Neuronal stem cell (in vitro differentiated cells): Measurements from ENCODE around the gene EHD1.

Experiments
- DNase-seq: peaks from one replicate; pipeline ENCODE4 v3.0.0-alpha.2; 2013; ENCODE audit warnings: low spot score
- H2AFZ ChIP-seq: one replicate; pipeline ENCODE4 v1.6.1; 2013; ENCODE audit warnings: mild to moderate bottlenecking, low read length, inconsistent platforms
- H2AK5ac ChIP-seq: 2 replicates; pipeline ENCODE4 v1.6.1; 2013; ENCODE audit warnings: low read depth, mild to moderate bottlenecking, inconsistent platforms, low read length, moderate library complexity, mixed read lengths
- H2BK120ac ChIP-seq: 2 replicates; pipeline ENCODE4 v1.6.1; 2013; ENCODE audit warnings: low read depth, mild to moderate bottlenecking, inconsistent platforms, low read length, moderate library complexity, mixed read lengths
- H2BK12ac ChIP-seq: one replicate; pipeline ENCODE4 v1.6.1; 2013; ENCODE audit warnings: low read length, inconsistent platforms
- H2BK15ac ChIP-seq: 2 replicates; pipeline ENCODE4 v1.6.1; 2013; ENCODE audit warnings: mild to moderate bottlenecking, low read length, inconsistent platforms, mixed read lengths
- H2BK5ac ChIP-seq: one replicate; pipeline ENCODE4 v1.6.1; 2013; ENCODE audit warnings: inconsistent platforms, mild to moderate bottlenecking, low read length, moderate library complexity
- H3K14ac ChIP-seq: one replicate; pipeline ENCODE4 v1.6.1; 2013; ENCODE audit warnings: low read length, inconsistent platforms
- H3K18ac ChIP-seq: 2 replicates; pipeline ENCODE4 v1.6.1; 2013; ENCODE audit warnings: low read length, inconsistent platforms
- H3K23ac ChIP-seq: 2 replicates; pipeline ENCODE4 v1.6.1; 2013; ENCODE audit warnings: low read depth, mild to moderate bottlenecking, mixed read lengths, low read length, inconsistent platforms; ENCODE audit not compliant: poor library complexity
- H3K27ac ChIP-seq: replicated peaks from 3 replicates; pipeline ENCODE4 v1.5.1; 2013; ENCODE audit warnings: low read length, inconsistent platforms
- H3K27me3 ChIP-seq, 3 experiments: 2 replicates each; pipeline ENCODE4 v1.6.1; 2013; ENCODE audit warnings: low read length in 3 of 3, mild to moderate bottlenecking in 2 of 3, inconsistent platforms in 1 of 3, low read depth in 1 of 3, mixed read lengths in 1 of 3, moderate library complexity in 1 of 3; ENCODE audit not compliant: control insufficient read depth in 3 of 3, insufficient read depth in 3 of 3
- H3K36me3 ChIP-seq, 2 donors: replicated peaks in 1 of 2; 2 replicates each; pipeline ENCODE4 v1.6.1; 2013; ENCODE audit warnings: low read length in 2 of 2; ENCODE audit not compliant: control insufficient read depth in 2 of 2, insufficient read depth in 2 of 2
- H3K4ac ChIP-seq: 2 replicates; pipeline ENCODE4 v1.6.1; 2013; ENCODE audit warnings: inconsistent platforms, mild to moderate bottlenecking, low read length, moderate library complexity
- H3K4me1 ChIP-seq, 2 donors: 1 replicate in 1 of 2; 2 replicates in 1 of 2; pipeline ENCODE4 v1.6.1; 2013; ENCODE audit warnings: low read length in 2 of 2, low read depth in 1 of 2; ENCODE audit not compliant: control insufficient read depth in 2 of 2, insufficient read depth in 1 of 2
- H3K4me2 ChIP-seq: one replicate; pipeline ENCODE4 v1.6.1; 2013; ENCODE audit warnings: mild to moderate bottlenecking, low read length, inconsistent platforms; ENCODE audit not compliant: insufficient read depth, poor library complexity, severe bottlenecking
- H3K4me3 ChIP-seq, 2 donors: 2 replicates each; pipeline ENCODE4 v1.5.1; 2013; ENCODE audit warnings: low read length in 2 of 2, mild to moderate bottlenecking in 2 of 2, inconsistent platforms in 1 of 2, moderate library complexity in 1 of 2
- H3K79me1 ChIP-seq: one replicate; pipeline ENCODE4 v1.6.1; 2013; ENCODE audit warnings: low read depth, mild to moderate bottlenecking, inconsistent platforms, low read length, moderate library complexity
- H3K9ac ChIP-seq: one replicate; pipeline ENCODE4 v1.6.1; 2013; ENCODE audit warnings: mild to moderate bottlenecking, low read depth, low read length, inconsistent platforms; ENCODE audit not compliant: poor library complexity
- H3K9me3 ChIP-seq, 2 donors: replicated peaks in 1 of 2; 2 replicates each; pipeline versions ENCODE3 to v1.6.1; 2013; ENCODE audit warnings: low read length in 2 of 2, mild to moderate bottlenecking in 2 of 2, inconsistent platforms in 1 of 2, low read depth in 1 of 2, mixed read lengths in 1 of 2, moderate library complexity in 1 of 2; ENCODE audit not compliant: control insufficient read depth in 2 of 2, insufficient read depth in 1 of 2
- H4K8ac ChIP-seq: one replicate; pipeline ENCODE4 v1.6.1; 2013; ENCODE audit warnings: low read depth, mild to moderate bottlenecking, inconsistent platforms, low read length, moderate library complexity
- H4K91ac ChIP-seq: one replicate; pipeline ENCODE4 v1.6.1; 2013; ENCODE audit warnings: low read length, low read depth, mild to moderate bottlenecking, inconsistent platforms; ENCODE audit not compliant: poor library complexity
- WGBS, 2 donors: extraction: QIAGEN DNeasy Blood & Tissue Kit; methylation state at CpG; one replicate each; pipeline ENCODE4 v1.1.7; 2013; ENCODE audit warnings: missing lambda C conversion rate in 2 of 2, mixed read lengths in 1 of 2; ENCODE audit not compliant: insufficient read length in 2 of 2, insufficient replicate concordance in 1 of 2; ENCODE audit errors: extremely low coverage in 2 of 2; 5-methylcytosine and 5-hydroxymethylcytosine counted together

The EHD1 gene

GRCh38 chr11:64872790-64873488 lies 5.5 kb downstream of the EHD1 start:
- Histone ChIP-seq H4K8ac (no peak overlapping the region), H2BK5ac (no peak overlapping the region), H2BK120ac (no peak overlapping the region), H3K4me3 (no peak overlapping the region), H2AFZ (no peak overlapping the region), H3K9ac (no peak overlapping the region), H3K4me2 (no peak overlapping the region), H3K18ac (no peak overlapping the region), H3K27ac (no peak overlapping the region), H3K79me1 (peaks cover 8% of the 10 kb centered on the region), H3K23ac (no peak overlapping the region), H3K14ac (no peak overlapping the region), H3K9me3 (peaks cover 0 to 4% of the 10 kb centered on the region in 2 donors), H2AK5ac (no peak overlapping the region), H4K91ac (no peak overlapping the region), H2BK15ac (no peak overlapping the region), H3K4me1 (peaks cover 27 to 47% of the 10 kb centered on the region in 2 donors), H3K4ac (no peak overlapping the region), H3K36me3 (peaks cover 14 to 29% of the 10 kb centered on the region in 2 donors), H3K27me3 (no peaks in the 10 kb centered on the region), H2BK12ac (no peak overlapping the region)
- no peak for DNase-seq
- no CpG with 5 or more reads among the region's 8 CpGs for WGBS, 2 donors

- WGBS, 2 donors: no CpG with 5 or more reads among the region's 3 CpGs
- no peak overlapping the region for H2BK120ac ChIP-seq
- no peak for DNase-seq
- no peak overlapping the region for H2BK15ac ChIP-seq
- no peak overlapping the region for H2AFZ ChIP-seq
- no peak overlapping the region for H3K4me2 ChIP-seq
- H3K79me1 ChIP-seq: peaks cover 4% of the 10 kb centered on the region
- peak overlapping the region; percentile 21 for H3K18ac ChIP-seq
- H3K23ac ChIP-seq: peak overlapping the region; percentile 87
- H3K9me3 ChIP-seq: peaks cover 0 to 4% of the 10 kb centered on the region in 2 donors
- peak overlapping the region; percentile 72 for H3K9ac ChIP-seq
- H4K91ac ChIP-seq: no peak overlapping the region
- H2BK5ac ChIP-seq: peak overlapping the region; percentile 57
- H4K8ac ChIP-seq: no peak overlapping the region
- H3K4ac ChIP-seq: no peak overlapping the region
- H3K4me3 ChIP-seq: no peak overlapping the region
- H3K27me3 ChIP-seq: no peaks in the 10 kb centered on the region
- H3K36me3 ChIP-seq: peaks cover 14 to 29% of the 10 kb centered on the region in 2 donors
- no peak overlapping the region for H2BK12ac ChIP-seq
- no peak overlapping the region for H2AK5ac ChIP-seq
- H3K4me1 ChIP-seq: peaks cover 16 to 35% of the 10 kb centered on the region in 2 donors
- no peak overlapping the region for H3K14ac ChIP-seq
- no peak overlapping the region for H3K27ac ChIP-seq
Observed at GRCh38 chr11:64871492-64871891, 6.9 kb downstream of the EHD1 start.

- Histone ChIP-seq H3K14ac (no peak overlapping the region), H3K4me3 (no peak overlapping the region), H2BK120ac (no peak overlapping the region), H3K4ac (peak overlapping the region; percentile 47), H2BK12ac (no peak overlapping the region), H3K36me3 (peaks cover 14 to 29% of the 10 kb centered on the region in 2 donors), H4K91ac (no peak overlapping the region), H3K4me1 (peaks cover 13 to 31% of the 10 kb centered on the region in 2 donors), H3K4me2 (no peak overlapping the region), H3K79me1 (peaks cover 4% of the 10 kb centered on the region), H3K18ac (no peak overlapping the region), H2BK15ac (no peak overlapping the region), H2AFZ (peak overlapping the region; percentile 60), H3K9ac (peak overlapping the region; percentile 39), H3K27ac (no peak overlapping the region), H4K8ac (no peak overlapping the region), H3K27me3 (no peaks in the 10 kb centered on the region), H2AK5ac (no peak overlapping the region), H3K9me3 (peaks cover 0 to 4% of the 10 kb centered on the region in 2 donors), H3K23ac (peak overlapping the region; percentile 69), H2BK5ac (no peak overlapping the region)
- WGBS, 2 donors: no CpG with 5 or more reads among the region's 20 CpGs
- no peak for DNase-seq
Observed at GRCh38 chr11:64870893-64871466, 7.4 kb downstream of the EHD1 start.

GRCh38 chr11:64870176-64870892 lies 8.1 kb downstream of the EHD1 start:
- Histone ChIP-seq H2BK120ac (no peak overlapping the region), H4K8ac (no peak overlapping the region), H2AFZ (peak overlapping the region; percentile 60), H3K36me3 (peaks cover 14 to 29% of the 10 kb centered on the region in 2 donors), H3K79me1 (peaks cover 4% of the 10 kb centered on the region), H3K4me2 (no peak overlapping the region), H3K23ac (no peak overlapping the region), H3K9ac (no peak overlapping the region), H3K14ac (no peak overlapping the region), H2BK15ac (no peak overlapping the region), H3K18ac (no peak overlapping the region), H4K91ac (no peak overlapping the region), H3K9me3 (peaks cover 0 to 4% of the 10 kb centered on the region in 2 donors), H3K27me3 (no peaks in the 10 kb centered on the region), H2BK12ac (no peak overlapping the region), H2BK5ac (no peak overlapping the region), H3K4ac (no peak overlapping the region), H3K27ac (no peak overlapping the region), H2AK5ac (no peak overlapping the region), H3K4me1 (peaks cover 13 to 27% of the 10 kb centered on the region in 2 donors), H3K4me3 (no peak overlapping the region)
- no peak for DNase-seq
- no CpG with 5 or more reads among the region's 19 CpGs for WGBS, 2 donors
